GM23338 (cell line): ENCODE measurements around the gene KIF18A. TPM values are rescaled to one million over a fixed set of nuclear protein-coding genes. Genes with fewer than 3 reads are reported as not detected.

Experiments used
- ATAC-seq: fragments of 200-7000 bp; cut with Tn5 transposase; 3 replicates; pipeline ENCODE4 v1.9.1; 2020
- DNase-seq: peaks from one replicate; pipeline ENCODE4 v3.0.0-alpha.2; 2015; ENCODE audit warnings: low spot score
- H2AFZ ChIP-seq: fragments of 200-600 bp; sonication (generic); 2 replicates; pipeline ENCODE4 v1.8.0; 2016; ENCODE audit warnings: antibody characterized with exemption, mild to moderate bottlenecking, moderate library complexity
- H3F3A ChIP-seq: fragments of 200-600 bp; sonication (generic); replicated peaks from 2 replicates; pipeline ENCODE4 v1.8.0; 2017; ENCODE audit warnings: antibody characterized with exemption, mixed run types, low read depth
- H3K27ac ChIP-seq: fragments of 200-600 bp; sonication (generic); 2 replicates; pipeline ENCODE4 v1.6.1; 2016; ENCODE audit warnings: low read depth
- H3K27me3 ChIP-seq: fragments of 200-600 bp; sonication (generic); 2 replicates; pipeline ENCODE4 v1.8.0; 2016; ENCODE audit warnings: mild to moderate bottlenecking, mixed run types, moderate library complexity; ENCODE audit not compliant: insufficient read depth
- H3K36me3 ChIP-seq: fragments of 200-600 bp; sonication (generic); 2 replicates; pipeline ENCODE4 v1.8.0; 2016; ENCODE audit warnings: mild to moderate bottlenecking; ENCODE audit not compliant: insufficient read depth
- H3K4me1 ChIP-seq: fragments of 200-600 bp; sonication (generic); 2 replicates; pipeline ENCODE4 v1.8.0; 2016; ENCODE audit warnings: mild to moderate bottlenecking, moderate library complexity; ENCODE audit not compliant: insufficient read depth
- H3K4me2 ChIP-seq: fragments of 200-600 bp; sonication (generic); 2 replicates; pipeline ENCODE4 v1.7.1; 2017; ENCODE audit warnings: mixed run types
- H3K4me3 ChIP-seq: fragments of 200-600 bp; sonication (generic); 2 replicates; pipeline ENCODE4 v1.6.1; 2016; ENCODE audit warnings: mixed run types
- H3K79me2 ChIP-seq: fragments of 200-600 bp; sonication (generic); replicated peaks from 2 replicates; pipeline ENCODE4 v1.8.0; 2017; ENCODE audit warnings: mild to moderate bottlenecking; ENCODE audit not compliant: insufficient read depth
- H3K9me2 ChIP-seq: fragments of 200-600 bp; sonication (generic); 2 replicates; pipeline ENCODE4 v1.8.0; 2017; ENCODE audit not compliant: insufficient read depth
- H4K20me1 ChIP-seq: fragments of 200-600 bp; sonication (generic); replicated peaks from 2 replicates; pipeline ENCODE4 v1.8.0; 2017; ENCODE audit warnings: mild to moderate bottlenecking; ENCODE audit not compliant: insufficient read depth
- H3K27ac Mint-ChIP-seq: 2 replicates; pipeline ENCODE4 v1.8.0; 2020; ENCODE audit warnings: inconsistent platforms, mild to moderate bottlenecking, moderate library complexity, mixed read lengths
- H3K27me3 Mint-ChIP-seq: 3 replicates; pipeline ENCODE4 v1.8.0; 2022; ENCODE audit warnings: low read depth, mild to moderate bottlenecking, moderate library complexity, mixed read lengths, inconsistent platforms; ENCODE audit not compliant: insufficient read depth, poor library complexity
- H3K36me3 Mint-ChIP-seq: 3 replicates; pipeline ENCODE4 v1.8.0; 2021; ENCODE audit warnings: low read depth, mild to moderate bottlenecking, inconsistent platforms, moderate library complexity, mixed read lengths
- H3K4me1 Mint-ChIP-seq: 3 replicates; pipeline ENCODE4 v1.8.0; 2020; ENCODE audit warnings: mild to moderate bottlenecking, inconsistent platforms, mixed read lengths
- H3K4me3 Mint-ChIP-seq: 3 replicates; pipeline ENCODE4 v1.8.0; 2021; ENCODE audit warnings: moderate library complexity, mild to moderate bottlenecking, inconsistent platforms, mixed read lengths
- H3K9me3 Mint-ChIP-seq: 3 replicates; pipeline ENCODE4 v1.8.0; 2020; ENCODE audit warnings: moderate library complexity, mild to moderate bottlenecking, inconsistent platforms, mixed read lengths
- CREB1 ChIP-seq: fragments of 250-450 bp; sonication (Bioruptor Pico); IDR thresholded peaks from 2 replicates; pipeline ENCODE4 v1.5.0; 2020; ENCODE audit warnings: low read depth, mild to moderate bottlenecking, moderate library complexity
- ETS1 ChIP-seq: IDR thresholded peaks from 2 replicates; pipeline ENCODE4 v1.6.1; 2016; ENCODE audit warnings: antibody characterized with exemption
- EZH2 ChIP-seq: fragments of 200-600 bp; sonication (generic); IDR thresholded peaks from one replicate; pipeline ENCODE4 v1.8.0; 2017; ENCODE audit warnings: antibody characterized with exemption, mild to moderate bottlenecking, low read depth; ENCODE audit not compliant: unreplicated experiment
- EZH2phosphoT487 ChIP-seq: fragments of 200-600 bp; sonication (generic); IDR thresholded peaks from one replicate; pipeline ENCODE4 v1.8.1; 2018; ENCODE audit warnings: antibody characterized with exemption; ENCODE audit not compliant: unreplicated experiment
- JUNB ChIP-seq: IDR thresholded peaks from one replicate; pipeline ENCODE4 v1.6.1; 2016; ENCODE audit warnings: antibody characterized with exemption; ENCODE audit not compliant: unreplicated experiment
- NANOG ChIP-seq: IDR thresholded peaks from 2 replicates; pipeline ENCODE4 v1.6.1; 2016; ENCODE audit warnings: antibody characterized with exemption, borderline replicate concordance
- POLR2AphosphoS5 ChIP-seq: IDR thresholded peaks from 2 replicates; pipeline ENCODE4 v1.6.1; 2016; ENCODE audit warnings: antibody characterized with exemption, low read depth
- REST ChIP-seq: IDR thresholded peaks from one replicate; pipeline ENCODE4 v1.6.1; 2018; ENCODE audit warnings: antibody characterized with exemption; ENCODE audit not compliant: unreplicated experiment
- STAT1 ChIP-seq: IDR thresholded peaks from one replicate; pipeline ENCODE4 v1.6.1; 2016; ENCODE audit warnings: antibody characterized with exemption; ENCODE audit not compliant: unreplicated experiment
- ZNF114 ChIP-seq: fragments of 250-450 bp; sonication (Bioruptor Pico); IDR thresholded peaks from 2 replicates; pipeline ENCODE4 v1.5.0; 2020; ENCODE audit warnings: mild to moderate bottlenecking, moderate library complexity
- ZNF331 ChIP-seq: fragments of 250-450 bp; sonication (Bioruptor Pico); IDR thresholded peaks from 2 replicates; pipeline ENCODE4 v1.5.0; 2020; ENCODE audit warnings: low read depth, mild to moderate bottlenecking, moderate library complexity
- polyA plus RNA-seq: library from polyadenylated mRNA; unstranded; fragments of >200 nt; fragmentation: Nextera tagmentation; extraction: Ambion mirVana; gene quantifications from 2 replicates; pipeline ENCODE4 v1.2.1, GENCODE V29; 2016
- total RNA-seq: library from RNA; depleted of rRNA; stranded (reverse); fragments of >200 nt; shearing (Covaris generic); gene quantifications from 2 replicates; pipeline ENCODE4 v1.2.3, GENCODE V29; 2014
- TF ChIP-seq, protein P1 (sequence below), 2 experiments: fragments of 200-600 bp in 1 of 2; sonication (generic) in 1 of 2; conservative IDR thresholded peaks; 2 replicates each; pipeline versions ENCODE4 v1.5.1 to v1.6.1; 2016 to 2017; ENCODE audit warnings: antibody characterized with exemption in 2 of 2, low read depth in 2 of 2, mild to moderate bottlenecking in 2 of 2, moderate library complexity in 1 of 2
- TF ChIP-seq, protein P2 (sequence below): fragments of 250-450 bp; sonication (Bioruptor Pico); IDR thresholded peaks from 2 replicates; pipeline ENCODE4 v1.5.0; 2020; ENCODE audit warnings: mild to moderate bottlenecking, moderate library complexity

KIF18A gene
- total and polyA plus RNA-seq, 2 experiments from 2014 or later = 22.2 to 26.5 TPM

DNA sequence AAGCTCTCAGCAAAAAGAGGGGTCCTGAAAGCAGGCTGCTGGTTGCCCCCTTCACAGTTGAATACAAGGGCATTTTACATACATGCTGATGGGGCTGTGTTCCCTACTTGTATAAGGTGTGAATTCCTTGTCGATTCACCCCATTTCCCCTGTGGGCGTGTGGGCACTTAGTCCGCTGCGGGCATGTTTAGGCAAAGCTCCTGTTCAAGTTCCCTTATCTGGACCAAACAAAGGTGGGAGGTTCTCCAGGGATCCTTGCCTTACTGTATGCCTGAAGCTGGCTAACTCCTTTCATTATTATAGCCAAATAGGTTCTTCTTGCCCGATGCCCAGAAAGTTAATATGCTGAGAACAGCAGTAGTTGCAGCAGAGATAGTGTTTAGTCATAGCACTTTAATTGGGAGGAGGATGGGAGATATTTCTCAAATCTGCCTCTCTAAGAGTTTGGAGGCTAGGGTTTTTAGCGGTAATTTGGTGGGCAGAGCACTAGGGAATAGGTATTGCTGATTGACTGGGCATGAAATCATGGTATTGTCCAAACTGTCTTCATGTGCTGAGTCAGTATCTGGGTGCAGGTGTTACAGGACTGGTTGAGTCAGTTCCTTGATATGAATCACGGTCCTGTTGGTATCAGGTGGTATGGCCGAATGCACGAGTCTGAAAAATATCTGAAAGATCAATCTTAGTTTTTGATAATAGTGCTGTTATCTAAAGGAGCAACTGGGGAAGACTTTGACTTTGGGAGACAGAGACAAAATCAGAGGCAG lies 32.9 kb upstream of the KIF18A start:
- no peak for TF ChIP-seq ETS1
- no peak for TF ChIP-seq EZH2phosphoT487
- no peak for TF ChIP-seq EZH2
- TF ChIP-seq CREB1 (CRISPR knock-in tag) = no peak
- TF ChIP-seq, protein P1, sequence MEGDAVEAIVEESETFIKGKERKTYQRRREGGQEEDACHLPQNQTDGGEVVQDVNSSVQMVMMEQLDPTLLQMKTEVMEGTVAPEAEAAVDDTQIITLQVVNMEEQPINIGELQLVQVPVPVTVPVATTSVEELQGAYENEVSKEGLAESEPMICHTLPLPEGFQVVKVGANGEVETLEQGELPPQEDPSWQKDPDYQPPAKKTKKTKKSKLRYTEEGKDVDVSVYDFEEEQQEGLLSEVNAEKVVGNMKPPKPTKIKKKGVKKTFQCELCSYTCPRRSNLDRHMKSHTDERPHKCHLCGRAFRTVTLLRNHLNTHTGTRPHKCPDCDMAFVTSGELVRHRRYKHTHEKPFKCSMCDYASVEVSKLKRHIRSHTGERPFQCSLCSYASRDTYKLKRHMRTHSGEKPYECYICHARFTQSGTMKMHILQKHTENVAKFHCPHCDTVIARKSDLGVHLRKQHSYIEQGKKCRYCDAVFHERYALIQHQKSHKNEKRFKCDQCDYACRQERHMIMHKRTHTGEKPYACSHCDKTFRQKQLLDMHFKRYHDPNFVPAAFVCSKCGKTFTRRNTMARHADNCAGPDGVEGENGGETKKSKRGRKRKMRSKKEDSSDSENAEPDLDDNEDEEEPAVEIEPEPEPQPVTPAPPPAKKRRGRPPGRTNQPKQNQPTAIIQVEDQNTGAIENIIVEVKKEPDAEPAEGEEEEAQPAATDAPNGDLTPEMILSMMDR (conservative IDR thresholded peaks at IDR 0.05; ENCODE audit: low read depth in 2 of 2) = no peak
- no peak for TF ChIP-seq NANOG
- no peak for TF ChIP-seq REST
- no peak for TF ChIP-seq POLR2AphosphoS5
- TF ChIP-seq JUNB = no peak
- TF ChIP-seq ZNF331 (CRISPR knock-in tag) = no peak
- TF ChIP-seq ZNF114 (CRISPR knock-in tag) = no peak
- no peak for TF ChIP-seq STAT1
- TF ChIP-seq, protein P2, sequence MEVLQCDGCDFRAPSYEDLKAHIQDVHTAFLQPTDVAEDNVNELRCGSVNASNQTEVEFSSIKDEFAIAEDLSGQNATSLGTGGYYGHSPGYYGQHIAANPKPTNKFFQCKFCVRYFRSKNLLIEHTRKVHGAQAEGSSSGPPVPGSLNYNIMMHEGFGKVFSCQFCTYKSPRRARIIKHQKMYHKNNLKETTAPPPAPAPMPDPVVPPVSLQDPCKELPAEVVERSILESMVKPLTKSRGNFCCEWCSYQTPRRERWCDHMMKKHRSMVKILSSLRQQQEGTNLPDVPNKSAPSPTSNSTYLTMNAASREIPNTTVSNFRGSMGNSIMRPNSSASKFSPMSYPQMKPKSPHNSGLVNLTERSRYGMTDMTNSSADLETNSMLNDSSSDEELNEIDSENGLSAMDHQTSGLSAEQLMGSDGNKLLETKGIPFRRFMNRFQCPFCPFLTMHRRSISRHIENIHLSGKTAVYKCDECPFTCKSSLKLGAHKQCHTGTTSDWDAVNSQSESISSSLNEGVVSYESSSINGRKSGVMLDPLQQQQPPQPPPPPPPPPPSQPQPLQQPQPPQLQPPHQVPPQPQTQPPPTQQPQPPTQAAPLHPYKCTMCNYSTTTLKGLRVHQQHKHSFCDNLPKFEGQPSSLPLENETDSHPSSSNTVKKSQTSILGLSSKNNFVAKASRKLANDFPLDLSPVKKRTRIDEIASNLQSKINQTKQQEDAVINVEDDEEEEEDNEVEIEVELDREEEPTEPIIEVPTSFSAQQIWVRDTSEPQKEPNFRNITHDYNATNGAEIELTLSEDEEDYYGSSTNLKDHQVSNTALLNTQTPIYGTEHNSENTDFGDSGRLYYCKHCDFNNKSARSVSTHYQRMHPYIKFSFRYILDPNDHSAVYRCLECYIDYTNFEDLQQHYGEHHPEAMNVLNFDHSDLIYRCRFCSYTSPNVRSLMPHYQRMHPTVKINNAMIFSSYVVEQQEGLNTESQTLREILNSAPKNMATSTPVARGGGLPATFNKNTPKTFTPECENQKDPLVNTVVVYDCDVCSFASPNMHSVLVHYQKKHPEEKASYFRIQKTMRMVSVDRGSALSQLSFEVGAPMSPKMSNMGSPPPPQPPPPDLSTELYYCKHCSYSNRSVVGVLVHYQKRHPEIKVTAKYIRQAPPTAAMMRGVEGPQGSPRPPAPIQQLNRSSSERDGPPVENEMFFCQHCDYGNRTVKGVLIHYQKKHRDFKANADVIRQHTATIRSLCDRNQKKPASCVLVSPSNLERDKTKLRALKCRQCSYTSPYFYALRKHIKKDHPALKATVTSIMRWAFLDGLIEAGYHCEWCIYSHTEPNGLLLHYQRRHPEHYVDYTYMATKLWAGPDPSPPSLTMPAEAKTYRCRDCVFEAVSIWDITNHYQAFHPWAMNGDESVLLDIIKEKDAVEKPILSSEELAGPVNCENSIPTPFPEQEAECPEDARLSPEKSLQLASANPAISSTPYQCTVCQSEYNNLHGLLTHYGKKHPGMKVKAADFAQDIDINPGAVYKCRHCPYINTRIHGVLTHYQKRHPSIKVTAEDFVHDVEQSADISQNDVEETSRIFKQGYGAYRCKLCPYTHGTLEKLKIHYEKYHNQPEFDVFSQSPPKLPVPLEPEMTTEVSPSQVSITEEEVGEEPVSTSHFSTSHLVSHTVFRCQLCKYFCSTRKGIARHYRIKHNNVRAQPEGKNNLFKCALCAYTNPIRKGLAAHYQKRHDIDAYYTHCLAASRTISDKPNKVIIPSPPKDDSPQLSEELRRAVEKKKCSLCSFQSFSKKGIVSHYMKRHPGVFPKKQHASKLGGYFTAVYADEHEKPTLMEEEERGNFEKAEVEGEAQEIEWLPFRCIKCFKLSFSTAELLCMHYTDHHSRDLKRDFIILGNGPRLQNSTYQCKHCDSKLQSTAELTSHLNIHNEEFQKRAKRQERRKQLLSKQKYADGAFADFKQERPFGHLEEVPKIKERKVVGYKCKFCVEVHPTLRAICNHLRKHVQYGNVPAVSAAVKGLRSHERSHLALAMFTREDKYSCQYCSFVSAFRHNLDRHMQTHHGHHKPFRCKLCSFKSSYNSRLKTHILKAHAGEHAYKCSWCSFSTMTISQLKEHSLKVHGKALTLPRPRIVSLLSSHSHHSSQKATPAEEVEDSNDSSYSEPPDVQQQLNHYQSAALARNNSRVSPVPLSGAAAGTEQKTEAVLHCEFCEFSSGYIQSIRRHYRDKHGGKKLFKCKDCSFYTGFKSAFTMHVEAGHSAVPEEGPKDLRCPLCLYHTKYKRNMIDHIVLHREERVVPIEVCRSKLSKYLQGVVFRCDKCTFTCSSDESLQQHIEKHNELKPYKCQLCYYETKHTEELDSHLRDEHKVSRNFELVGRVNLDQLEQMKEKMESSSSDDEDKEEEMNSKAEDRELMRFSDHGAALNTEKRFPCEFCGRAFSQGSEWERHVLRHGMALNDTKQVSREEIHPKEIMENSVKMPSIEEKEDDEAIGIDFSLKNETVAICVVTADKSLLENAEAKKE (CRISPR knock-in tag) = no peak
- Mint-ChIP-seq H3K36me3 (peaks cover 60% of the 10 kb centered on the region), H3K27ac (no peak overlapping the region), H3K4me3 (no peak overlapping the region), H3K9me3 (peaks cover 56% of the 10 kb centered on the region), H3K27me3 (peaks cover 3% of the 10 kb centered on the region), H3K4me1 (no peaks in the 10 kb centered on the region)
- Histone ChIP-seq H3K27ac (no peak overlapping the region), H3K4me3 (no peak overlapping the region), H3K79me2 (no peaks in the 10 kb centered on the region), H2AFZ (no peak overlapping the region), H3F3A (no peaks in the 10 kb centered on the region), H3K27me3 (no peaks in the 10 kb centered on the region), H3K9me2 (no peaks in the 10 kb centered on the region), H4K20me1 (no peaks in the 10 kb centered on the region), H3K36me3 (peaks cover 29% of the 10 kb centered on the region), H3K4me2 (no peak overlapping the region), H3K4me1 (no peaks in the 10 kb centered on the region)
- DNase-seq (no peak), ATAC-seq (no peak)
